ENCODE results near the gene PLEKHG1. TPM values are rescaled to one million over a fixed set of nuclear protein-coding genes. Genes with fewer than 3 reads are reported as not detected.

Gene PLEKHG1
- polyA plus RNA-seq, 3 donors: 28.6 to 36.6 (median 35.3) TPM

DNA sequence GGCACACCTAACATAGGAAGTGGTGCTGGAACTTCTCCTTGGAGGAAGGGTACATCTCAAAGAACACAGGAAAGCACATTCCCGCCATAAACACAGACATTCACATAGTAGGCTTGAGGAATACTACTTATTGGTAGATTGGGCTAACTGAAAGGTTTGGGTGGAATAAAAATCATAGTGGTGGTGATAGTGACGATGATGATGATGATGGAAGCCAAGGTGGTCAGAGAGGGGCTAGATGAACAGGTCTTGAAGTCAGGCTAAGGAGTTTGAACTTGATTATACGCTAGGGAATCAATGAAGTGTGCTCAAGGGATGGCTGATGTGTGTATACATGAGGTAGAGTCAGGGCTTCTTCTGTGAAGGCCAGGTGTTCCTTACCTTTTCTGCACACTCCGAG is 12.0 kb upstream of the PLEKHG1 start:
- DNase-seq: no peak

DNA sequence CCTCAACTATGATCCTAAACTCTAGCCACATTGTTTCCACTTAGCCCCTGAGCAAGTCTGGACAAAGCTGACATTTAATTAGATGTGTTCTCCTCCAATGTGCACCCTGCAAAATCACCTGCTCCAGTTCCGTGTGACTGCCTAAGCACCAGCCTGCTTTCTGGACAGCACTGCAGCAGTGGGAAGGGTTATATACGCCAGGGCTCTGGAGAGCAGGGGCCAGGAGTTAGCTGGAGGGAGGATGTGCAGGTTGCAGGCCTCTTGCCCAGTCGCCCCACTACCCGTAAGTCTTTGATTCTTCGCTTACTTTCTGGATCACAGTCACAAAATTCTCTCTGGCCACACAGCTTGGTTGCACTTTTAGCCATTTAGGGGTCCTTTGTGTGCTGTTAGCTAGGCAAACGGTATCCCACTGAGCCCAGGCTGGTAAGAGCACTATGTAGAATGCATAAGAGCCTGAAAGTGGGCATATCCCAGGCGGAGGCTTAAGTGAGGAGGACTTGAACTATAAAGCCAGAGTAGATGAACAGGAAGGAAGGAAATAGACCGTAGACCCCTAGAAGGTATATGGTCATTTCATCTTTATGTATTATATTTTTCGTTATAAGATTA is 10.7 kb upstream of the PLEKHG1 start:
- DNase-seq: no peak

- DNase-seq: peak; percentile 81
Observed at GRCh38 chr6:150589852-150590251, 9.8 kb upstream of the PLEKHG1 start.

GRCh38 chr6:150590446-150590845 is 9.2 kb upstream of the PLEKHG1 start:
- DNase-seq: no peak

GRCh38 chr6:150592377-150592995 is 7.2 kb upstream of the PLEKHG1 start:
- DNase-seq: no peak

DNA sequence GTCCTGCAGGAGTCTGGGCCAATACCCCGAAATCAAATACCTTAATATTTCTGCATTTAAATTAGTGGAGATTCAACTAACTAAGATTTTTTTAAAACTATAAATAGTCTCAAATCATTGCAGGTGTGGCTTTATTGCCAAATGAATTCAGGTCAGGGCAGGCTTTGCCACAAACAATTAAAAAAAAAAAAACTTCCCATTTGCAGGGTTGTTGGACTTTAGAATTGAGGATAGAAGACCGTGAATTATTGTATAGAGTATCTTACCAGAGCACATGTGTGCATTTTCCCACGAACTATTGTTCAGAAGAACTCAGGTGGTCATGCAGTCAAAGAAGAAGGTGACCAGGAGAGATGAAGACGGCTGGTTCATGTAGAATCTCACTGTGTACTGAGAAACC is 6.6 kb upstream of the PLEKHG1 start:
- DNase-seq: no peak

DNA sequence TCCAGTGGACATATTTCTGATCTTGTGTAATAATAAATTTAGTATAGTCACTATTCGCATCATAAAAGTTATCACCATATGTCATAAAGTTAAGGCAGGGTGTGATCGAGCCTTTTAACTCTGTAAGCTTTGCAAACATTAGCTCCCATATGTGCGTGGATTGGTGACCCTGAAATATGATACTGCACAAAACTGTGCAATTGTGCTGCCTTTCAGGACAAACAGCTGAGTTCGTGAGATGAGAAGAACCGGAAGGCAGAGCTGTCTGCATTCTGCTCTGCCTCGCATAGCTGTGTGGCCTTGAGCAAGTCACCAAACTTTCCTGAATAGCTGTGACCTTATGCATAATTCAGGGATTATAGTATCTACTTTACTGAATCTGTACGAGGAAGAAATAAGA is 3.2 kb upstream of the PLEKHG1 start:
- no peak for DNase-seq

DNA sequence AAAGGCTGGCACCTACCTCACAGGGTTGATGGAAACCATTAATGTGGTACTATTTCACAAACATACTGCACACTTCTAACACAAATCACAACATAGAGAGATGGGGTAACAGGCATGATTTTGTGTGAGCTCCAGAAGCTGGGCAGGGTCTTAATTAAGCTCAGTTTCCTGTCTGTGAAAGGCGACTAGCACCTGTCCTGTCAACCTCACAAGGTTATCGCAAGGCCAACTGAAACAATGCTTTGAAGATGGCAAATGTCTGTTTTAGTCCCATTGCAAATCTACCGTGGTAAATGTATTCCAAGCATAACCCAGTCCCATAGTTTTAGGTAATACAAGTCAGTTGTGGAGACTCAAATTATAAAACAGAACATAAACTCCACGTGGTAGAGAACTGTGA is 1.3 kb upstream of the PLEKHG1 start:
- DNase-seq: no peak

GRCh38 chr6:150598858-150599198 is 857 bp upstream of the PLEKHG1 start:
- DNase-seq: no peak

DNA sequence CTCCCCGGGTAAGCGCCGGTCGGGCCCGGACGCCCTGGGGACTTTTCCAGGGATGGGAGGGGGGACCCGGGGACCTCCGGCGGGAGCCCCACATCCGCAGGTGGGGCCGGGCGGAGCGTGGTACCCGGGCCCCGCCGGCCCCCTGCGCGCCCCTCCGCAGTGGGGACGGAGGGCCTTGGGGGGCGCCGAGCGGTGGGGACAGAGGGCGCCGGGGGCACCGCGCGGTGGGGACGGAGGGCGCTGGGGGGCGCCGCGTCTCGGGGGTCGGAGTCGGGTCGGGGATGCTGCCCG is 270 bp downstream of the PLEKHG1 start:
- DNase-seq: no peak

DNA sequence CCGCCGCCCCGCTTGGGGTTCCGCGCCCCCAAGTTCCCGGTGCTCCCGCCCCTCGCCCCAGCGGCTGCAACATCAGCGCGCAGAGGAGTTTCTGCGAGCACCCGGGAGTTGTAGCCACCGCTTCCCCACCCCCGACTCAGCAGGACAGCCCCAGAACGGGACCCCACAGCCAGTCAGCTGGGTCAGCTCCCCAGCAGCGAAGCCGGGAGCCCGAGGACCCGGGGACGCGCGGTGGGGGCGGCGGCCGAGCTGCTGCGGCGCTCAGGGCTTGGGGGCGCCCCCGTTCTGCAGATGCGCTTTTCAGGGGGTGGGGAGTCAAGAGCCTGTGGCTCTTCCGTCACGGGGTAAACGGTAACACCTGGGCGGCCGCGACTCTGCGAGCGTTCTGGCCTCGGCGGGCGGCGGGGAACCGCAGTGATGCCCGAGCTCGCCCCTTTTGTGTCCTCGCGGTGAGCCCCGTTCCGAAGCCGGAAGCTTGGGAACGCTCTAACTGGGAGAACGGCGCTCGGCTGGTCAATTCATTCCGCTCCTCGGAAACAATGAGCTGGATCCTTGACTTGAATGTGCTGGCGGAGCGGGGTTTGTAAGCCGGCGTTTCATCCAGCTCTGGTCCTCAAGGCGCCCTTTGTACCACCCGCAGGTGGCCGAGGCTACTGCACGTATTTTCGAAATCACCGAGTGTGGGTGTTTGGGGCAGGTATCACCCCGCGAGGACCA is 774 bp downstream of the PLEKHG1 start:
- peak; percentile 88 for DNase-seq

DNA sequence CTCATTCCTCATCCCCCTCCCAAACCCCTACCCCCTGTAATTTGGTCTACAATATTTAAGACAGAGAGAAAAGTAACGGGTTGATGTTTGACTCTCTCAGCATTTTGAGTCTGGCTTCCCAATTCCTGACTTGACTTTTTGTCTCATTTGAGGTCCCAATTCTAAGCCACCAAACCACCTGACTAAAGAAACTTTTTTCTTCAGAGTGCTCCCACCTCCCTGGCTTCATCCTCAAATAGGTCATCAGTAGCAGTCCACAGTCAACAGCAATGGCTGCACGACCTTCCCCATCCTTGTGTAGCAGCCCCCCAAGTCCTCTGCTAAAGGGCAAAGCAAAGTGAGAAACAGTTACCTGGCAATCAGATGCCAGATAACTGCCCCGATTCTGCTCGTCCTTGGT is 1.8 kb downstream of the PLEKHG1 start:
- no peak for DNase-seq

DNA sequence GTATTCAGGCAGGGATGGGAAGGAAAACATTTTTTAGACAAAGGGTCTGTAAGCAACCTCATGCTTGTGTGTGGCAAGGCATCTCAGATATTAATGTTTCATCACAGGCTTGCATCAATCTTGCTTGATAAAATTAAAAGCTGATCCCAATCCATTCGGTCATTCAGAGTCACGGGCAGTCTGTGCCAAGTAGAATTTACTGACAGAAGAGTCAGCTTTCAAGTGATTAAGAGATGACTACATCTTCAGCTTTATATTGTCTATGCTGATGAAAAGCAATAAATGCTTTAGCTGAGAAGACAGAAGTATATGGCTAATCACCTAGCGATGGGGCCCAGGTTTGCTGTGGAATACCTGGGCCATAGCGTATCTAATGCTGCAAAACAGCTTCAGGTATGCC is 3.5 kb downstream of the PLEKHG1 start:
- no peak for DNase-seq

GRCh38 chr6:150604467-150604866 is 4.8 kb downstream of the PLEKHG1 start:
- no peak for DNase-seq

DNA sequence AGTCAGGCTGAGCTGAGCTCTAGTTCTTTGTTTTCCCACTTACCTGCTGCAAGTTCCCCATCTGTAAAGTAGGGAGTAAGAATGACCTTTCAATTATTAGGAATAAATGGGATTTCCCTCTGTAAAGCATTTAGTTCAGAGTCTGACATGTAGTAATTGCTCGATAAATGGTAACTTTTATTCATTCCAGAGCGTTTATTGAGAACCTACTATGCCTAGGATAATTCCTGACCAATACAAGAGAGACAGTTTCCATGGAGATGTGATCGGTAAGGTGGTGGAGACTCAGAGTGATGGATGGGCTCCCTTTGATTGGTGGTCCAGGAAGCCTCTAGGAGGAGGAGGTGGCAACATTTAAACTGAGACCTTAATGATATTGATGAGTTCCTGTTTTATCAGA is 5.6 kb downstream of the PLEKHG1 start:
- DNase-seq: no peak

DNA sequence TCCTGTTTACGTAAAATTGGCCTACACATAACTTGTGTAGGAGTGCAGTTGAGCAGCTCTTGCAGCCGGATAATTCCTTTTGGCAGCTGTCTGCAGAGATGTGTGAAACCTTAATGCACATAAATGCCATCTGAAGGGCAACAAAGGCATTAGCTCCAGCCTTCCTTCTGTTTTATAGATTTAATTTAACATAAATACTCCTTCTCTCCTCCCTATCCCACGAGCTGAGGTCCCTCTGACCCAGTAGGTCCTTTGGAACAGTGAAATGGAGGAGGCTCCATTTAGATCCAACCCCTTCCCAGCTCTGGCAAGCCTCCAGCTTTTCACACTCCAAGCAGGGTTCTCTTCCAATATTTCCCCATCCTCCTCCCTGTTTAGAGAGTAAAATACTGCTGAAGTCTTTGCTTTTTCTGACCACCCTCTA is 6.5 kb downstream of the PLEKHG1 start:
- peak; percentile 81 for DNase-seq

GRCh38 chr6:150606647-150607328 is 7.1 kb downstream of the PLEKHG1 start:
- DNase-seq: peak; percentile 57

DNA sequence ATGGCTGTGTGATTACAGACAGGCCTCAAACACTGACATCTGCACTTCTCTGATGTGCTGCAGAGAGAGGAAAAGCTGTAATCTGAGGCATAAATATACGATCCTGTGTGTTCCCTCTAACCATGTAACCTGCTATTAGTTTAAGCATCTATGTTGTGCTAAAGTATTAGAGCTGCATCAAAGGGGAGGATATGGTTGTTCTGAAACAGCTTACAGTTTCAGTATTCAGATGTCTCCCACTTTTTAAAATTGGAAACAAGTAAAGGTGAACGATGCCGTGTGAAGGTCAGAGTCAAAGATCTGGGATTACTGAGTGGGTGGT is 7.6 kb downstream of the PLEKHG1 start:
- no peak for DNase-seq

DNA sequence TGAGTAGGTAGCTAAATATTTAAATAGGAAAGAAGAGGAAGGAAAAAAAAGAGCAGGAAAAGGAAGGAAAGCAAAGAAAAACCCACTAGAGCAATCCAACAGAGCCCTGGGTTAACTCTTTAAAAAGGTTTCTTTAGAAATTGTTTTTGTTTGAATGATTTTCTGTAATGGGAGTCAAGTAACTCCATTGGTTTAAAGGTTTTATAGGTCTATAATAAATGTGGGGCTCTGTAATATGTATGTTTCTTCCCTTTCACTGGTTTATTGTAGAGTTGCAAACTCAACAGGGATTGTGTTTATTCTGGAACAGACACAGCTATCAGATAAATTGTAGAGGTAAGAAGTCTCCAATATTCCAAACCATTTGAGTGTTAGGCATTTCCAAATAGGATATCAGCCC is 10.9 kb downstream of the PLEKHG1 start:
- DNase-seq: no peak

- no peak for DNase-seq
Observed at GRCh38 chr6:150613269-150613668, 13.6 kb downstream of the PLEKHG1 start.

DNA sequence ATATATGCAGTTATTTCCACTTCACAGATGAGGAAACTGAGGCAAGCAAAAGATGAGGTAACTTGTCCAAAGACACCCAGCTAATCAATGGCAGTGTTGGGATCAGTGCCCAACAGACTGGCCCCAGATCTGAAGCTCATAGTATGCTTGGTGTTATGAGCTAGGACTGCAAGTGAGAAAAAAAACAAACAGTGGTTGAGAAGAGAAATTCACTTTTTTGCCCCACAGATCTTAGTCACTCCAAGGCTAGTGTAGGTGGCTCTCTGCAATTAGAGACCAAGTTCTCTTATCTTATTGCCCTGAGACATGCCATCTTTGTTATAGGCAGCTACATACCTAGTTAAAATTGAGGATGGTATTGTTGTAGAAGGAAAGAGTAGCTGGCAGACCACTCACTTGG is 16.3 kb downstream of the PLEKHG1 start:
- DNase-seq: no peak

GRCh38 chr6:150616586-150616985 is 16.9 kb downstream of the PLEKHG1 start:
- DNase-seq: no peak

DNA sequence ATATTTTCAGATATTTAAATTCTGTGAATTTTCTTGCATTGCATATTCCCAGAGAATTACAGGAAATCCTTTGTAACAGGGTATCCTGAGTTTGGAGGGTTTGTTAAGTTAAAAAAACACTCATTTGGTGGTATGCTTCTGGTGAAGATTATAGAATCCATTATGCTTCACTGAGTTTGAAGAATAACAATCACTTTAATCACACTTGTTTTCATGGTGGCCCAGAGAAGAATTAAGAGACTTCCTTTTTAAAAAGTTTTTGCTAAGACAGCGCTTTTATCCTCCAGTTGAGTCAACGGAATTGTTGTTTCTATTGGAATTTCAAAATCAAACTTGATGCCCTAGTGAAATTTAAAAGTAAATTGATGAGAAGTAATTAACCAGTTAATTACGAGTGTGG is 17.4 kb downstream of the PLEKHG1 start:
- DNase-seq: no peak
